HFF-Myc (cell line): Measurements from ENCODE around the gene DNM1L.

Experiments
- DNase-seq: peaks from one replicate; pipeline ENCODE4 v3.0.0-alpha.2; 2011; ENCODE audit warnings: low read depth; ENCODE audit errors: extremely low read depth
- H3K4me3 ChIP-seq: replicated peaks from 2 replicates; pipeline ENCODE4 v1.5.1; 2011; ENCODE audit warnings: low read depth, mild to moderate bottlenecking, control low read depth, low read length
- TF ChIP-seq, protein P1 (sequence below): IDR thresholded peaks from 2 replicates; pipeline ENCODE4 v1.5.1; 2012; ENCODE audit warnings: mild to moderate bottlenecking, low read depth, low read length, control low read depth; ENCODE audit errors: missing control alignments

The DNM1L gene

DNA sequence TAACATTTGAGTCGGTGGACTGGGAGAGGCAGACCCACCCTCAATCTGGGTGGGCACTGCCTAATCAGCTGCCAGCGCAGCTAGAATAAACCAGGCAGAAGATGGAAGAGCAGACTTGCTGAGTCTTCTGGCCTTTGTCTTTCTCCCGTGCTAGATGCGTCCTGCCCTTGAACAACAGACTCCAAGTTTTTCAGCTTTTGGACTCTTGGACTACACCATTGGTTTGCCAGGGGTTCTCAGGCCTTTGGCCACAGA, 27.2 kb upstream of the DNM1L start:
- TF ChIP-seq, protein P1, sequence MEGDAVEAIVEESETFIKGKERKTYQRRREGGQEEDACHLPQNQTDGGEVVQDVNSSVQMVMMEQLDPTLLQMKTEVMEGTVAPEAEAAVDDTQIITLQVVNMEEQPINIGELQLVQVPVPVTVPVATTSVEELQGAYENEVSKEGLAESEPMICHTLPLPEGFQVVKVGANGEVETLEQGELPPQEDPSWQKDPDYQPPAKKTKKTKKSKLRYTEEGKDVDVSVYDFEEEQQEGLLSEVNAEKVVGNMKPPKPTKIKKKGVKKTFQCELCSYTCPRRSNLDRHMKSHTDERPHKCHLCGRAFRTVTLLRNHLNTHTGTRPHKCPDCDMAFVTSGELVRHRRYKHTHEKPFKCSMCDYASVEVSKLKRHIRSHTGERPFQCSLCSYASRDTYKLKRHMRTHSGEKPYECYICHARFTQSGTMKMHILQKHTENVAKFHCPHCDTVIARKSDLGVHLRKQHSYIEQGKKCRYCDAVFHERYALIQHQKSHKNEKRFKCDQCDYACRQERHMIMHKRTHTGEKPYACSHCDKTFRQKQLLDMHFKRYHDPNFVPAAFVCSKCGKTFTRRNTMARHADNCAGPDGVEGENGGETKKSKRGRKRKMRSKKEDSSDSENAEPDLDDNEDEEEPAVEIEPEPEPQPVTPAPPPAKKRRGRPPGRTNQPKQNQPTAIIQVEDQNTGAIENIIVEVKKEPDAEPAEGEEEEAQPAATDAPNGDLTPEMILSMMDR = no peak
- no peak overlapping the region for H3K4me3 ChIP-seq
- DNase-seq = no peak

DNA sequence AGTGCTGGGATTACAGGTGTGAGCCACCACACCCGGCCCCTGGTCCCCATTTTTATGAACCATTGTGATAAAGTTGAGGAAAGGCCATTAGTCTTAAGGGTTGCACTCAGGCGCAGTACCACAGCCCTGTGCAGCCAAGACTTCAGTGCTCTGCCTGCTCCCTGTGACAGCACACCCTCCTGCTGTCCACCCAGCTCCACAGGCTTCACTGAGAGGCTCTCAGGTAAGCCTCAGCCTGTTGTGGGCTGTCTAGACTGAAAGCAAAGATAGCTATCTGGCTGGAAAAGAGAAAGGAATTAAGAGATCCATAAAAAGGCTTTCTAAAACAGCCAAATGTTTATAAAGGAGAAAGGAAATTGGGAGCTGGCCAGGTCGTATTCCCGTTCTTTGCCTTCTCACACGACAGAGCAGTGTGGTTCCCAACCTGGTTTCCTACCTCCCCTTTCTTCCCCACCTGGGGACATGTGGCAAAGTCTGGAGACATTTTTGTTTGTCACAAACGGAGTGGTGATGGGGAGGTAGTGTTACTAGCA, 19.1 kb upstream of the DNM1L start:
- DNase-seq = no peak
- no peak overlapping the region for H3K4me3 ChIP-seq

DNA sequence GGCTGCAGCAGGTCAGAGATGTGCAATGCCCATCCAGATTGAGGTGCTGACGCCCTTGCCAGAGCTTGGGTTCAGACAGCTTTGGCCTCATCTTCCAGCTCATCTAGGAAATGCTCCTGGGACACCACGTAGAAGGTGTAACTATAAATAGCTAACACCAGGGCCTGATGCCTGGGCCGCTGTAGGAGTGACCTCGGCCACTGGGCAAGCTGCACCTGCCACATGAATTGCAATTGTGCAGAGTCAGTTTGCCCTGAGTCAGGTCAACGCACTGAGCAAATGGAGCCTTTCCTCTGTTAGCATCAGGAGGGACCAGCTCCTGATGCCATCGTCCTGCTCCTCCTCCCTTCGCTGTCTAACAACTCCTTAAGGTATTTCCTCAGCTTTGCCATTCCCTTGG, 17.4 kb upstream of the DNM1L start:
- H3K4me3 ChIP-seq = no peak overlapping the region
- no peak for DNase-seq
- TF ChIP-seq, protein P1 = no peak

More for the DNA sequence above, 19.1 kb upstream of the DNM1L start:
- TF ChIP-seq, protein P1 = no peak

DNA sequence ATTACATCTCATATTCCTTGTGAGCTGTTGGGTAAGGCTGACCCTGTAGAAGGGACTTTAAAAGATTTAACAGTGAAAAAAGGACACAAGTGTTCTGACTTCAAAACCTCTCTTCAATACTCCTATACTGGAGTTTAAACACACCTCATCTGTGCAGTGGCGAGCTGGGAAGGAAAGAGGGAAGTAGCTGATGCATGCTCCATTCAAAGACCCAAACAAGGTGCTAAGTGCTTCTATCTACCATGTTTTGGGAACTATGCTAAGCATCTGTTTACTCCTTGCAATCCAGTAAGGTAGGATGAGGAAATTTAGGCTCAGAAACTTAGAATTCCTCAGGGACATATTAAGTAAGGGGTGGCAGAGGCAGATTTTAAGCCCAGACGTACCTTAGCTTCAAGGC, 16.4 kb upstream of the DNM1L start:
- TF ChIP-seq, protein P1 = no peak
- no peak overlapping the region for H3K4me3 ChIP-seq
- no peak for DNase-seq

DNA sequence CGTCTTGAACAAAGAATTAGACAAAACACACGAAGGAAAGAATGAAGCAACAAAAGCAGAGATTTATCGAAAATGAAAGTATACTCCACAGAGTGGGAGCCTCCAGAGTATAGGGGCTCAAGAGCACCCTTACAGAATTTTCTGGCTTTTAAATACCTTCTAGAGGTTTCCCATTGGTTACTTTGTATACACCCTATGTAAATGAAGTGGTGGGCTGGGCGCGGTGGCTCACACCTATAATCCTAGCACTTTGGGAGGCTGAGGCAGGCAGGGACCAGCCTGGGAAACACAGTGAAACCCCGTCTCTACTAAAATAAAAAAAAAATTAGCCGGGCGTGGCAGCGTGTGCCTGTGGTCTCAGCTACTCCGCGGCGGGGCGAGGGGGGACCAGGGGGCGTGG, 13.1 kb upstream of the DNM1L start:
- no peak for DNase-seq
- no peak overlapping the region for H3K4me3 ChIP-seq
- TF ChIP-seq, protein P1 = no peak

DNA sequence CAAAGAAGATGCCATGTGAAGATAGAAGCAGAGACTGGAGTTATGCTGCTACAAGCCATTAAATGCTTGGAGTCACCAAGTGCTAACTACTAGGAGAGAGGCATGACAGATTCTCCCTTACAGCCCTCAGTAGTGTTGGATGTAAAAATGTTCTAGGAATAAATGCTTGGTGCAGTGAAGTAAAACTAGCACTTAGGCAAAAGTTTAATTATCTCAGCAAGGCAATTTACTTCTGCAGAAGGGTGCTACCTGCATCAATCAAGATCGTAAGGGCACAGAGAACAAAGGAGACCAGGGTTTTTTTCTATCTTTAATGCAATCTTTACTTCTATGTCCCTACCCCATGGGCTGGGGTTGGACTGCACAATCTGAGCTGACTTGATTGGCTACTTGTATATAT, 9.5 kb upstream of the DNM1L start:
- TF ChIP-seq, protein P1 = no peak

More for the DNA sequence above, 9.5 kb upstream of the DNM1L start:
- no peak for DNase-seq
- H3K4me3 ChIP-seq = no peak overlapping the region
